ENCODE data around the gene RGCC.

RGCC gene

GRCh38 chr13:41505209-41505835 lies 48.0 kb downstream of the RGCC start:
- TF ChIP-seq CTCF (IDR thresholded peaks at IDR 0.05; ENCODE audit: borderline replicate concordance, insufficient read depth, low read depth, low read length) = no peak
- H3K4me3 ChIP-seq (ENCODE audit: low read depth, low read length) = no peak overlapping the region

GRCh38 chr13:41506312-41506711 lies 49.0 kb downstream of the RGCC start:
- no peak overlapping the region for H3K4me3 ChIP-seq (ENCODE audit: low read depth, low read length)
- no peak for TF ChIP-seq CTCF (IDR thresholded peaks at IDR 0.05; ENCODE audit: borderline replicate concordance, insufficient read depth, low read depth, low read length)

GRCh38 chr13:41509971-41510370 lies 52.6 kb downstream of the RGCC start:
- no peak overlapping the region for H3K4me3 ChIP-seq (ENCODE audit: low read depth, low read length)
- no peak for TF ChIP-seq CTCF (IDR thresholded peaks at IDR 0.05; ENCODE audit: borderline replicate concordance, insufficient read depth, low read depth, low read length)

- H3K4me3 ChIP-seq (ENCODE audit: low read depth, low read length) = no peak overlapping the region
- TF ChIP-seq CTCF (IDR thresholded peaks at IDR 0.05; ENCODE audit: borderline replicate concordance, insufficient read depth, low read depth, low read length) = no peak
Measured at GRCh38 chr13:41511827-41512226, 54.5 kb downstream of the RGCC start.

GRCh38 chr13:41512441-41512840 lies 55.1 kb downstream of the RGCC start:
- H3K4me3 ChIP-seq (ENCODE audit: low read depth, low read length) = no peak overlapping the region
- TF ChIP-seq CTCF (IDR thresholded peaks at IDR 0.05; ENCODE audit: borderline replicate concordance, insufficient read depth, low read depth, low read length) = no peak

GRCh38 chr13:41513600-41513999 lies 56.2 kb downstream of the RGCC start:
- no peak for TF ChIP-seq CTCF (IDR thresholded peaks at IDR 0.05; ENCODE audit: borderline replicate concordance, insufficient read depth, low read depth, low read length)
- no peak overlapping the region for H3K4me3 ChIP-seq (ENCODE audit: low read depth, low read length)

GRCh38 chr13:41514853-41515395 lies 57.6 kb downstream of the RGCC start:
- TF ChIP-seq CTCF (IDR thresholded peaks at IDR 0.05; ENCODE audit: borderline replicate concordance, insufficient read depth, low read depth, low read length) = no peak
- no peak overlapping the region for H3K4me3 ChIP-seq (ENCODE audit: low read depth, low read length)
